ENCODE results near the gene HBS1L. TPM values are rescaled to one million over a fixed set of nuclear protein-coding genes. Genes with fewer than 3 reads are reported as not detected.

HBS1L gene
- polyA plus RNA-seq, 1 of the 3 experiments (the other 2 are of a cell fraction) = 19.0 TPM

- Histone ChIP-seq H4K20me1 (ENCODE audit: insufficient read depth) (no peaks in the 10 kb centered on the region), H3K4me3 (ENCODE audit: low read depth in 2 of 2, low read length in 1 of 2) (no peak overlapping the region), H2AFZ (ENCODE audit: low read depth) (no peak overlapping the region), H3F3A (replicated peaks; ENCODE audit: insufficient read depth) (no peaks in the 10 kb centered on the region), H3K79me2 (ENCODE audit: insufficient read depth) (no peaks in the 10 kb centered on the region), H3K4me2 (no peak overlapping the region), H3K36me3 (replicated peaks in 1 of 2; ENCODE audit: control insufficient read depth in 1 of 2, insufficient read depth in 2 of 2, low read length in 1 of 2) (no peaks in the 10 kb centered on the region), H3K4me1 (ENCODE audit: control insufficient read depth in 1 of 2, insufficient read depth in 2 of 2, low read depth in 1 of 2, low read length in 1 of 2) (peaks cover 0 to 3% of the 10 kb centered on the region in 2 experiments; a peak in 1 of 4 replicates), H3K9ac (no peak overlapping the region), H3K9me2 (no peaks in the 10 kb centered on the region), H3K27ac (ENCODE audit: low read depth in 2 of 2, low read length in 1 of 2) (no peak overlapping the region), H3K9me3 (no peaks in the 10 kb centered on the region), H3K27me3 (ENCODE audit: insufficient read depth) (no peaks in the 10 kb centered on the region)
- DNase-seq = no peak
- ChIA-PET POLR2A (no interaction called here), CTCF (interaction anchor here (1.0 to 1.6 kb wide), 2 partner anchors 57 to 147 kb away, joined by 3 to 4 read pairs; no protein-coding TSS in a partner anchor)
- TF ChIP-seq ZBTB33 (IDR thresholded peaks at IDR 0.05; ENCODE audit: borderline replicate concordance, low read depth) = no peak
- no peak for TF ChIP-seq MAX (IDR thresholded peaks at IDR 0.05; ENCODE audit: low read depth)
- TF ChIP-seq, protein P1, sequence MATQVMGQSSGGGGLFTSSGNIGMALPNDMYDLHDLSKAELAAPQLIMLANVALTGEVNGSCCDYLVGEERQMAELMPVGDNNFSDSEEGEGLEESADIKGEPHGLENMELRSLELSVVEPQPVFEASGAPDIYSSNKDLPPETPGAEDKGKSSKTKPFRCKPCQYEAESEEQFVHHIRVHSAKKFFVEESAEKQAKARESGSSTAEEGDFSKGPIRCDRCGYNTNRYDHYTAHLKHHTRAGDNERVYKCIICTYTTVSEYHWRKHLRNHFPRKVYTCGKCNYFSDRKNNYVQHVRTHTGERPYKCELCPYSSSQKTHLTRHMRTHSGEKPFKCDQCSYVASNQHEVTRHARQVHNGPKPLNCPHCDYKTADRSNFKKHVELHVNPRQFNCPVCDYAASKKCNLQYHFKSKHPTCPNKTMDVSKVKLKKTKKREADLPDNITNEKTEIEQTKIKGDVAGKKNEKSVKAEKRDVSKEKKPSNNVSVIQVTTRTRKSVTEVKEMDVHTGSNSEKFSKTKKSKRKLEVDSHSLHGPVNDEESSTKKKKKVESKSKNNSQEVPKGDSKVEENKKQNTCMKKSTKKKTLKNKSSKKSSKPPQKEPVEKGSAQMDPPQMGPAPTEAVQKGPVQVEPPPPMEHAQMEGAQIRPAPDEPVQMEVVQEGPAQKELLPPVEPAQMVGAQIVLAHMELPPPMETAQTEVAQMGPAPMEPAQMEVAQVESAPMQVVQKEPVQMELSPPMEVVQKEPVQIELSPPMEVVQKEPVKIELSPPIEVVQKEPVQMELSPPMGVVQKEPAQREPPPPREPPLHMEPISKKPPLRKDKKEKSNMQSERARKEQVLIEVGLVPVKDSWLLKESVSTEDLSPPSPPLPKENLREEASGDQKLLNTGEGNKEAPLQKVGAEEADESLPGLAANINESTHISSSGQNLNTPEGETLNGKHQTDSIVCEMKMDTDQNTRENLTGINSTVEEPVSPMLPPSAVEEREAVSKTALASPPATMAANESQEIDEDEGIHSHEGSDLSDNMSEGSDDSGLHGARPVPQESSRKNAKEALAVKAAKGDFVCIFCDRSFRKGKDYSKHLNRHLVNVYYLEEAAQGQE (IDR thresholded peaks at IDR 0.05; ENCODE audit: low read depth, low read length) = no peak
- TF ChIP-seq RAD21 (IDR thresholded peaks at IDR 0.05; ENCODE audit: low read length) = no peak
- TF ChIP-seq EZH2phosphoT487 (IDR thresholded peaks at IDR 0.05; ENCODE audit: borderline replicate concordance, low read depth) = no peak
- no peak for TF ChIP-seq FOSL2 (IDR thresholded peaks at IDR 0.05; ENCODE audit: borderline replicate concordance, low read depth)
- no peak for TF ChIP-seq CHD2 (IDR thresholded peaks at IDR 0.05; ENCODE audit: low read length, partially characterized antibody)
- no peak for TF ChIP-seq USF1 (IDR thresholded peaks at IDR 0.05; ENCODE audit: borderline replicate concordance, low read depth)
- TF ChIP-seq MEF2A (IDR thresholded peaks at IDR 0.05; ENCODE audit: borderline replicate concordance, low read depth) = no peak
- no peak for TF ChIP-seq NFIC (IDR thresholded peaks at IDR 0.05; ENCODE audit: borderline replicate concordance)
- TF ChIP-seq JUND (IDR thresholded peaks at IDR 0.05) = no peak
- WGBS (ENCODE audit: low lambda C conversion rate) = 81% methylated on average over 3 of the region's 3 CpGs
Measured at GRCh38 chr6:135087403-135087802, 32.8 kb upstream of the HBS1L start.
